Activated CD4-positive, alpha-beta T cell treated with anti-CD3 and anti-CD28 coated beads for 24 hours (primary cell): ENCODE measurements around the gene PCLAF.
A peak's percentile ranks its signal among the peaks of the same experiment; 100 is the strongest.
"Not testable (repeated sequence)": the region's sequence is repeated elsewhere in the genome, so short reads cannot be mapped to it uniquely, and the experiment has no call there.

Source experiments
- DNase-seq, 2 donors: peaks; one replicate each; pipeline ENCODE4 v3.0.0-alpha.2; 2020; ENCODE audit warnings: low read depth in 2 of 2

The PCLAF gene

DNA sequence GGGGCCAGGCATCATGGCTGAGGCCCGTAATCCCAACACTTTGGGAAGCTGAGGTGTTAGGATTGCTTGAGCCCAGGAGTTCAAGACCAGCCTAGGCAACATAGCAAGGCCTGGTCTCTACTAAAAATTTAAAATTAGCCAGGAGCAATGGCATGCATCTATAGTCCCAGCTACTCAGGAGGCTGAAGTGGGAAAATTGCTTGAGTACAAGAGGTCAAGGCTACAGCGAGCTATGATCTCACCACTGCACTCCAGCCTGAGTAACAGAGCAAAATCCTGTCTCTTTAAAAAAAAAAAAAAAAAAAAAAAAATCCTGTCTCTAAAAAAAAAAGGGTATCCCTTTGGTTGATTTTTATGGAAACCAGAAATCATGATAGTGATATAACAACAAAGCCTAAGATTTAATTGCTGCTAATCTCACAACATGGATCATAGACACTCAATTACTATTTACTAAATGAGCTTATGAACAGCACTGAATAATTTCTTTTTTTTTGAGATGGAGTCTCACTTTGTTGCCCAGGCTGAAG, 12.1 kb downstream of the PCLAF start:
- no peak for DNase-seq

DNA sequence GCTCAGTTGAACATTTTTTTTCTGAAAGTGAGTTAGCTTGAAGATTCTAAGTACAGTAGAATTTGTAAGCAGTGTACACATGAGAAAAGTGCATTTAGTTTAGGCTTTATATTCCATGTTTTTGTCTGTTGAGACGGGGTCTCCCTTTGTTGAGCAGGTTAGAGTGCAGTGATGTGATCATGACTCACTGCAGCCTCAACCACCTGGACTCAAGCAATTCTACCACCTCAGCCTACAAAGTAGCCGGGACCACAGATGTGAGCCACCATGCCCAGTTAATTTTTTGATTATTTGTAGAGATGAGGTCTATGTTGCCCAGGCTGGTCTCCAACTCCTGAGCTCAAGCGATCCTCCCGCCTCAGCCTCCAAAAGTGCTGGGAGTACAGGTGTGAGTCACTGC, 20.0 kb downstream of the PCLAF start:
- no peak for DNase-seq

DNA sequence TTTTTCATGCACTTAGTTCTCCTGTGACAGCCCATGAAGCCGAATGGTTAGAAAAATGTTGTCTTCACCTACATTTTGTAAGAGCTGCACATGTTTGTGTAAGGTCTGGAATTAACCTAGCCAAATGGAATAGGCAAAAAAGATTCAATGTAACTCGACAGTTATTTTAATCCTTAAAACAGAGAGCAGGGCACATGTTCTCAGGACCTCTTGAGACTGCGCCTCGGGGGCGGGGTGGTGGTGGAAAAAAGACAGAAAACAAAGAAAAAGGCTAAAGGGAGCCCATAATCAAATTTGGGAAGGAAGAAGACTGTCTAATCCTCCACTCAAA, 24.6 kb downstream of the PCLAF start:
- no peak for DNase-seq

DNA sequence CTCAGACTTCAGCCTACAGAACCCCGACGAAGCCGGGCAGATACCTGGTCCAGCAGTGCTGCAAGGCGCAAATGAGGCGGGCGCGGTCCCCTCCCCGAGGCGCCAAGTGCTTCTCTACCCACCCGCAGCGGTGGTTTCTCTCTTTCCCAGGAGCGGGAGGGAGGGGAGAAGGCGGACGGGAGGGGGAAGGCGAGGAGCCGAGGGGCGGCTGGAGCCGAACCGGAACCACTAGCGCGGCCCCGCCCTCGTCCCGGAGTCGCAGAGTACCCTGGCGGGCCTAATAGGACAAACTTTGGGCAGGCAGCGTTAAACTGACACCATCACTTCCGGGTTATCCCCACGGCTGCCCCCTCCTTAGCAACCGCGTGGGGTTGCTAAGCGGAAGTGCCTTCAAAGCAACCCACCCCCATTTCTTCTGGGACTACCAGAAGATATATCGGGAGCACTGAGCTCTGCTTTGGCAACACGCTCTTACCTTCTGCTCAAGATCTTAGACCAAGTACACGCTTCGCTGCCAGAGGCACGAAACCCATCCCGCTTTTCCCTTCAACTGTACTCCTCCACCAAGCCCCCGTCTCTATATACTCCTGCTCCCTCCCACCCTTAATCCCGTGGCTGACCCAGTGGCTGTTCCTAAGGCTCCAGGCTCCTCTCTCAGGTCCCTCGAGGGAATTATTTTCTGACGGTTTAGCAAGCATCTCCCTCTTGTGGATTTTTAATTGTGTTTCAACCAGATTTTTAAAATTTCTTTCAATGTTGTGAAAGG, 25.1 kb downstream of the PCLAF start, which contains the start of gene CSNK1G1:
CSNK1G1 (minus strand) TSS at position 230 of the 766 bp plus-strand sequence. CDS start 55,674 bp downstream, outside the sequence.
- peak; percentile 83 to 90 for DNase-seq

DNA sequence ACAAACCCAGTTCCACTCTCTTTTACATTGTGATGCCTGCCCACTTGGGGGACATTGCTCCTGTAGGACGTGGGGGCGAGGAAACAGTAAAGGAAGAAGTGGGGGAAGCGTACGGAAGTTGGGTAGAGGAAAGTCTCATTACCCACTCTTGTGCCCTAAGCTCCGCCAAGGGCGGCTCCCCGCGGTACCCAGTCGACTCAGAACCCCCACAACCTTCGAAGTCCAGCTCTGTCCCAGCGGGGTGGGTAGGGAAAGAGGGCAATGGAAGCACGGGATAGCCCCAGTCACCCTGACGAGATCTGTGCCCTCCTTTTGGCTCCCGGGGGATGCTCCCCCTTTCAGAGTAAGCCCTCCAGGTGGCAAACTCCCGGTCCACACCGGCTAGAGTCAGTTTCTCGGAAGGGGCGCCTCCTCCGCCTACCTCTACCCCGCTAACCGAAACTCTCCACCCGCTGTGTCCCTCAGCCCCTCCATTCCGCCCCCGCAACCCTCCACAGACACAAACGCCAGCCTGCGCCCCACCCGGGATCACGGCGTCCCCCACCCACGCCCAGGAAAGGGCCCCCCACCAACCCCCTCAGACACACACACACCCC, 25.8 kb downstream of the PCLAF start:
- peak; percentile 11 to 18 for DNase-seq

DNA sequence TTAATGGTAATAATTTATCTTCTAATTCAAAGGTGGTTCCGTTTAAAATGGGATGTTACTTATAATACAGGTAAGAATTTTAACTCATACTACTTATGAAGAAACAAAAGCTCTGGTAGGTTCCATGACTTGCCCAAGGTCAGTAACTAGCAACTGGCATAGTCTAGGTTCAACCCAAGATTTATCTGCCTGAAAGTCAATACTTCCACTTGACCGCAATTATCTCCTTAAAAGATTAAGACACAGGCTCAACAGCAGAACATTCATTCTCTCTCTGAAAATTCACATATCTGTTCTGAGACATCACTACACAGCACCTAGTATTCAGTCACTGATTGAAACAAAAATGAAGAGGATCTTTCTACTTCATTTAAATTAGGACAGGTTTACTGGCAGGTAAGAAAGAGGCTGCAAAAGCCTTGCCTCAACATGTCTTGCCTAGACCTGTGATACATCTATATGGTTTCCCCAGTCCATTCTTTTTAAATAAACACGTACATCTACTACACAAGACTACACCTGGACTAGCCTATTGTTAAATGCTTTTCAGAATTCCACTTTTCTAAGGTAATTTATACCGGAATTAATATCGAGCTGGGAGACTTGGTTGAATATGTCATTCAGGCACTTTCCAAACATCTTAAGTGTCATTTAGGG, 26.4 kb downstream of the PCLAF start:
- DNase-seq = no peak

DNA sequence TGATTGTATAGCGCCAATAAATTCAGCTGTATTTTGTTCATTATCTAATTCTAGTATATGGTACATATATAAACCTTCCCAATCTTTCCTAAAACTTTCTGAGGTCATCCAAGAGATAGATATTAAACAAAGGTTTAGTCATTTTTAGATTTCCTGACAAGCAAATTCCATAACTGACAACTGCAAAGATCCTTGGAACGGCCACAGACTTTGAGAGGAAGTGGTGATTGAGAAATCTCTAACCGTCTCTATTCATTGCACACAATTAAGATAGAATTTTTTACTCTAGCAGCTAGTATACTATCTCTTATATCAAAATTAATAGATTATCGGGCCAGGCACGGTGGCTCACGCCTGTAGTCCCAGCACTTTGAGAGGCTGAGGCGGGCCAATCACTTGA, 30.0 kb downstream of the PCLAF start:
- no peak for DNase-seq

DNA sequence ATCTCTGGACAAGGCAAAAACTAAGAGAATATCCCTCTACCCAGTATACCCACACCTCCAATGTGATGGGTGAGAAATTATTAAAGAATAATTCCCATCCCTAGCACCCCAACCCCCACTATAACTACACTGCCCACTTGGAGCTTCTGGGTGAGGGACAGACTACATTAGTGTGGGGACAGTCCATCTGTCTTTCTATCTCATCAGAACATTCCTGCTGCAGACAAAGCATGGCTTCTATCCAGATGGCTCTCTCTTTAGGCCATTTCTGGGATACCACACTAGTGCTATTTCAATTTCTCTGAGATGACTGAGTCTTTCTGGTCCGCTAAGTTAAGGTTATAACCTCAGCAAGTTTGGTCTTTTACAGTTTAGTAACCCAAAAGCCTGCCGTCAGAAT, 31.9 kb downstream of the PCLAF start:
- no peak for DNase-seq

DNA sequence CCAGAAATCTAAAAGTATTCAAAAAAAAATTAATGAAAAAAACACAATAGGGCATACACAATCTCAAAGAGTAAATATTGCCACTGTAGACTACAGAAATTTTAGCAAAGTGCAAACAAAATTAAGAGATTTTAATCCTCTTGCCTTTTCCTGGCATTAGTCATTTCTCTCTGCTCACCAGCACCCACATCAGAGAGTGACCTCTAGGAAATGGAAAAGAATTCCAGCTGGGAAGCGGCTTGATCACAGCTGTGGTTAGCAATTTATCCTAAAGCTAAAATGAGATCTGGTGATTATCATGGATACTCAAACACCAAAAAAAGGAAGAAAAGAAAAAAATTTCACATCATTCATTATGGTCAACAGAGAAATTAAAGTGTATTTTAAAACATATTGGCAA, 32.8 kb downstream of the PCLAF start:
- no peak for DNase-seq

DNA sequence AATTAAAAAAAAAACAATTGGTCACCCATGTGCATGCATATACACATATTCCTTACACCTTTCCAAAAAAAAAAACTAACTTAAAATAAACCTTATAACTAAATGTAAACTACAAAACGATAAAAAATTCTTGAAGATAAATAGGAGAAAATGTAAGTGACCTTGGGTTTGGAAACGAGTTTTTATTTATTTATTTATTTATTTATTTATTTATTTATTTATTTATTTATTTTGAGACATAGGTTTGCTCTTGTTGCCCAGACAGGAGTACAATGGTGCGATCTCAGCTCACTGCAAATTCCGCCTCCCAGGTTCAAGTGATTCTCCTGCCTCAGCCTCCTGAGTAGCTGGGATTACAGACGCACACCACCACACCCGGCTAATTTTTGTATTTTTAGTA, 35.0 kb downstream of the PCLAF start:
- not testable (repeated sequence) for DNase-seq

DNA sequence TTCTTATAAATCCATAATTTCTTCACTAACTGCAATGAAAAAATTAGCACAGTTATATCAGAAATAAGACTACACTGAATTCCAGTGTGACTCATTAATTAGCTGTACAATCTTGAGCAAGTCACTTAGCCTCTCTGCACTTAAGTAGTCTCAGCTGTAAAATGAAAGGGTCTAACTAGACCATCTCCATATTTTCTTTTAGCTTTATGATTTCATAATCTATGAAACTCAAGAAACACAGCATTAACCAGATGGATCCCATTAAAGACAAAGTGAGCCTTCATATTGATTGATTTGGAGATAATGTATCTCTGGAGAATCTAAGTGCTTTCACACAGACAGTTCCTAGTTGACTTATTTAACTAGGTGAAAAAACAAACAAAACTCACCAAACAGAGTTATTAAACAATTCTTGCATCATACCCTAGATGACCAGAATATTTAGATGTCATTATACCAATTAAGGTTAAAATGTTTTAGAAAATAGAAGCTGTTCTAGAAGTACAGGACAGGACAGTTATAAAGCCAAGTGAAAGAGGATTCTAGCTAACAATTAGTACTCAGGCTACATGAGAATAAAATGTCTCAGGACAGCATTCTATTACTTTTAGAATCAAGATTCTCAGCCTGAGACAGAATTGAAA, 36.5 kb downstream of the PCLAF start:
- no peak for DNase-seq

DNA sequence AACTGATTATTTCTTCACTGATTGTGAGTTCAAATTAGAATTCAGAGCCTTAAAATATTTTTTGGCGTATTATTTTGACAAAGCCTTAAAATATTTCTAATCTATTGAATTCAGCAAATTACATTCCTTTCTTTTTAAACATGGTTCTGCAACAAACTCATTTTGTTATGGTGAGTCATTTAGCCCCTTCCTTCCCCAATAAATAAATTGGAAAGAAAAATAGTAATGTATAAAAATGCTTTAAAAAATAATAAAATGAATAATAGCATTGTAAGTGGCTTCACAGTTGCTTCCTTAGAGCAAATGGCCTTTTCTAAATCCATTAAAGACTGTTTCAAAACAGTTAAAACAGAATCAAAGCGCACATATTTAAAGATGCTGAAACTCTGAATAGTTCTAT, 37.4 kb downstream of the PCLAF start:
- no peak for DNase-seq

DNA sequence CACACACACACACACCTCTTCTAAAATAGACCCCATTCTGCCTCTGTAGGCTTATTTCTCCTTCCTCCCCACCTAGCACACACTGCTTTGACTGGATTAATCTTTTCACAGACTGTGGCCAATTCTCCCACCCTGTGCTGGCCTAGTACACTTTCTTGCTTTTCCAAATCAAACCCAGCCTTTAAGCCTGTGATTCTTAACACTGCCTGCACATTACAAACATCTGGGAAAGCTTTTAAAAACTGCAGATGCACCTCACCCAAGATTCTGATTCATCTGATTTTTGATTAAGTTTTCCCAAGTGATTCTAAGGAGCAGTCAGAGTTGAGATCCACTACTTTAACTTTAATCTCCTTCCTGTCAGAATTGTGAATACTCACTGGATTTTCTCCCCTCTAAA, 38.0 kb downstream of the PCLAF start:
- DNase-seq = no peak

DNA sequence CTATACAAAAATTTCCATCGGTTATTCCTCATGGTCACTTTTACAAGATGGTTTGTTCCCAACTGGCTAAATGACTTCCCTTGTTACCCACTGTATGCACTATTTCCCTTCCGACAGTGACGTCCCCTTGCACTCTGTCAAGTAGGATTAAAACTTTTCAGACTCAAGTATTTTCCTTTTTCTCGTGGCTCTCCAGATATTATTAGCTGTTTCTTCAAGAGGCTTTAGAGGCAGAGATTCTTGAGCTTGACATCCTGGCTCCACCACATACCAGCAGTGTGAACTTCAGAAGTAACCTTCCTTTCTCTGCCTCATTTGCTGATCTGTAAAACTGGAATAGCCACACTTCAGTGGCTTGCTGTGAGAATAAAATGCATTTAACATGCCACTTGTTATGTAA, 39.3 kb downstream of the PCLAF start:
- DNase-seq = no peak

DNA sequence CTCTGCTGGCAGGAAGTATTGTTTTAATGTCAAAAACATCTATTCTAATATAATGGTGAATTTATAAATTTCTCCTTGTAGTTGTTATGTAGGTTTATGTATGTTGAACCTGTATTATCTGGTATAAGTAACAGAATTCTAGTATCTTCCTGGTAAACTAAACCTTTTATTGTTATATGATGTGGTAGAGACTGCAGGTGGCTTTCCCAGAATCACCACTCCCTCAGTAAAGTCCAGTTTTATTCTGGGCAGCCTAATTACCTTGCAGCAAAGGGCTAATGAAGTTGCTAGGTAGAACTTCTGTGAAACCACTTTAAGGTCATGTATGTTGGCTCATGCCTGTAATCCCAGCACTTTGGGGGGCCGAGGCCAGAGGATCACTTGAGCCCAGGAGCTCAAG, 40.9 kb downstream of the PCLAF start:
- no peak for DNase-seq

DNA sequence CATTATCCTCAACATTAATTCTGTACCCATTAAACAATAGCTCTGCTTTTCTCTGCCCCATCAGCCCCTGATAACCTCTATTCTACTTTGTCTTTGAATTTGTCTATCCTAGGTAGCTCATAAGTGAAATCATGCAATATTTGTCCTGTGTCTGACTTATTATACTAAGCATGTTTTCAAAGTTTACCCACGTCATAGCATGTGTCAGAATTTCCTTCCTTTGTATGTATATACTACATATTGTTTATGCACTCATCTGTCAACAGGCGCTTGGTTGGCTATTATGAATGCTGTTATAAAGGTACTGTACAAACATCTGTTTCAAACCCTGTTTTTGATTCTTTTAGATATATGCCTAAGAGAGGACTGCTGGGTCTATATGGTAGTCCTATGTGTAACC, 43.5 kb downstream of the PCLAF start:
- no peak for DNase-seq

DNA sequence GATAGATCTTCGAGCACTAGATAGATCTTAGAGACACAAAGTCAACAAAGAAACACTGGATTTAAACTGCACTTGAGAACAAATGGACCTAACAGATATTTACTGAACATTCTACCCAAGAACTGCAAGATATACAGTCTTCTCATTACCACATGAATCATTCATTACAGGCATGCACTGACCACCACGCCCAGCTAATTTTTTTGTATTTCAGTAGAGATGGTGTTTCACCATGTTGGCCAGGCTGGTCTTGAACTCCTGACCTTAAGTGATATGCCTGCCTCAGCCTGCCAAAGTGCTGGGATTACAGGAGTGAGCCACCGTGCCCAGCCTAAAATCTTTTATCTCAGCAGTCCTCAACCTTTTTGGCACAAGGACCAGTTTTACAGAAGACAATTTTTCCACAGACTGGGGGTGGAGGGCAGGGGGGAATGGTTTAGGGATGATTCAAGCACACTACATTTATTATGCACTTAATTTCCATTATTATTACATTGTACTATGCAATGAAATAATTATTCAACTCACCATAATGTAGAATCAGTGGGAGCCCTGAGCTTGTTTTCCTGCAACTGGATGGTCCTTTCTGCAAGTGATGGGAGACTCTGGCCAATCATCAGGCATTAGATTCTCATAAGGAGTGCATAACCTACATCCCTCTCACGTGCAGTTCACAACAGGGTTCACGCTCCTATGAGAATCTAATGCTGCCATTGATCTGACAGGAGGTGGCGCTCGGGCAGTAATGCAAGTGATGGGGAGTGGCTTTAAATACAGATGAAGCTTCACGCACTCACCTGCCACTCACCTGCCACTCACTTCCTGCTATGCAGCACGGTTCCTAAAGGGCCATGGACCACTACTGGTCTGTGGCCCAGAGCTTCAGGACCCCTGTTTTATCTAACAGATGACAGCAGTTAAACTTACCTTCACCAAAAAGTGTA, 47.0 kb downstream of the PCLAF start:
- DNase-seq = no peak

DNA sequence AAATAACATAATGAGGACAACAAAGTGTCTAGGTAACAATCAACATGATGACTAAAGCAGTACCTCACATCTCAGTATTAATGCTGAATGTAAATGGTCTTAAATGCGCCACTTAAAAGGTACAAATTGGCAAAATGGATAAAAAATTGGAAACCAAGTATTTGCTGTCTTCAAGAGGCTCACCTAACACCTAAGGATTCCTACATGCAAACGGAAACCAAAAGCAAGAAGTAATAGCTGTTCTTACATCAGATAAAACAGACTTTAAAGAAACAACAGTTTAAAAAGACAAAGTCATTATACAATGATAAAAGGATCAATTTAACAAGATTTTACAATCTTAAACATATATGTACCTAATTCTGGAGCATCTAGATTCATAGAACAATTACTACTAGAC, 47.7 kb downstream of the PCLAF start:
- DNase-seq = no peak

DNA sequence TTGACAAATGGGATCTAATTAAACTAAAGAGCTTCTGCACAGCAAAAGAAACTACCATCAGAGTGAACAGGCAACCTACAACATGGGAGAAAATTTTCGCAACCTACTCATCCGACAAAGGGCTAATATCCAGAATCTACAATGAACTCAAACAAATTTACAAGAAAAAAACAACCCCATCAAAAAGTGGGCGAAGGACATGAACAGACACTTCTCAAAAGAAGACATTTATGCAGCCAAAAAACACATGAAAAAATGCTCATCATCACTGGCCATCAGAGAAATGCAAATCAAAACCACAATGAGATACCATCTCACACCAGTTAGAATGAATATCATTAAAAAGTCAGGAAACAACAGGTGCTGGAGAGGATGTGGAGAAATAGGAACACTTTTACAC, 49.6 kb downstream of the PCLAF start:
- DNase-seq = not testable (repeated sequence)

DNA sequence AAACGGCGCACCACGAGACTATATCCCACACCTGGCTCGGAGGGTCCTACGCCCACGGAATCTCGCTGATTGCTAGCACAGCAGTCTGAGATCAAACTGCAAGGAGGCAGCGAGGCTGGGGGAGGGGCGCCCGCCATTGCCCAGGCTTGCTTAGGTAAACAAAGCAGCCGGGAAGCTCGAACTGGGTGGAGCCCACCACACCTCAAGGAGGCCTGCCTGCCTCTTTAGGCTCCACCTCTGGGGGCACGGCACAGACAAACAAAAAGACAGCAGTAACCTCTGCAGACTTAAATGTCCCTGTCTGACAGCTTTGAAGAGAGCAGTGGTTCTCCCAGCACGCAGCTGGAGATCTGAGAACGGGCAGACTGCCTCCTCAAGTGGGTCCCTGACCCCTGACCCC, 54.3 kb downstream of the PCLAF start:
- not testable (repeated sequence) for DNase-seq

DNA sequence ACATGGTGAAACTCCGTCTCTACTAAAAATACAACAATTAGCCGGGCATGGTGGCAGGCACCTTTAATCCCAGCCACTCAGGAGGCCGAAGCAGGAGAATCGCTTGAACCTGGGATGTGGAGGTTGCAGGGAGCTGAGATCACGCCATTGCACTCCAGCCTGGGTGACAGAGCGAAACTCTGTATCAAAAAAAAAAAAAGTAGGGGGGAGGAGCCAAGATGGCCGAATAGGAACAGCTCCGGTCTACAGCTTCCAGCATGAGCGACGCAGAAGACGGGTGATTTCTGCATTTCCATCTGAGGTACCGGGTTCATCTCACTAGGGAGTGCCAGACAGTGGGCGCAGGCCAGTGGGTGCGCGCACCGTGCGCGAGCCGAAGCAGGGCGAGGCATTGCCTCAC, 54.8 kb downstream of the PCLAF start:
- DNase-seq = not testable (repeated sequence)
